Spleen (tissue), 11 donors: ENCODE measurements around the gene SIRPB2. TPM values are rescaled to one million over a fixed set of nuclear protein-coding genes. Genes with fewer than 3 reads are reported as not detected.

ENCODE experiments used
- DNase-seq: peaks from one replicate; pipeline ENCODE4 v3.0.0-alpha.2; 2020
- H3K27ac ChIP-seq, 8 donors: fragments of 200-600 bp; sonication (generic) in 7 of 8; 1 replicate in 4 of 8; 2 replicates in 4 of 8; pipeline versions ENCODE4 v1.5.0 to v1.8.0; 2016 to 2021; ENCODE audit warnings: inconsistent platforms in 4 of 8, mild to moderate bottlenecking in 4 of 8, moderate library complexity in 1 of 8
- H3K27me3 ChIP-seq, 7 donors: fragments of 200-600 bp; sonication (generic) in 6 of 7; replicated peaks in 1 of 7; 1 replicate in 4 of 7; 2 replicates in 3 of 7; pipeline versions ENCODE4 v1.5.0 to v1.8.0; 2016 to 2021; ENCODE audit warnings: inconsistent platforms in 3 of 7, mild to moderate bottlenecking in 1 of 7
- H3K36me3 ChIP-seq, 6 donors: fragments of 200-600 bp; sonication (generic) in 5 of 6; 1 replicate in 4 of 6; 2 replicates in 2 of 6; pipeline versions ENCODE4 v1.5.0 to v1.8.0; 2016 to 2021; ENCODE audit warnings: inconsistent platforms in 2 of 6
- H3K4me1 ChIP-seq, 6 donors: fragments of 200-600 bp; sonication (generic) in 5 of 6; 1 replicate in 3 of 6; 2 replicates in 3 of 6; pipeline versions ENCODE4 v1.5.0 to v1.8.0; 2016 to 2021; ENCODE audit warnings: inconsistent platforms in 3 of 6
- H3K4me3 ChIP-seq, 8 donors: fragments of 200-600 bp; sonication (generic) in 7 of 8; 1 replicate in 4 of 8; 2 replicates in 4 of 8; pipeline versions ENCODE4 v1.5.0 to v1.8.0; 2016 to 2021; ENCODE audit warnings: inconsistent platforms in 4 of 8, mild to moderate bottlenecking in 4 of 8, moderate library complexity in 2 of 8
- H3K9me3 ChIP-seq, 8 donors: fragments of 200-600 bp; sonication (generic) in 7 of 8; 1 replicate in 4 of 8; 2 replicates in 4 of 8; pipeline versions ENCODE4 v1.5.0 to v1.8.0; 2016 to 2021; ENCODE audit warnings: inconsistent platforms in 4 of 8
- CTCF ChIP-seq, 11 experiments: fragments of 200-600 bp in 7 of 11; fragments of 450-650 bp in 4 of 11; sonication (generic) in 4 of 11; IDR thresholded peaks in 8 of 11; conservative IDR thresholded peaks in 3 of 11; 1 replicate in 7 of 11; 2 replicates in 4 of 11; pipeline versions ENCODE4 v1.4.0 to v1.8.0; 2016 to 2021; ENCODE audit warnings: antibody characterized with exemption in 11 of 11, inconsistent platforms in 4 of 11, mild to moderate bottlenecking in 1 of 11
- POLR2A ChIP-seq, 3 donors: fragments of 450-650 bp; IDR thresholded peaks; one replicate each; pipeline ENCODE4 v1.5.1; 2017; ENCODE audit warnings: antibody characterized with exemption in 3 of 3, mild to moderate bottlenecking in 1 of 3
- POLR2AphosphoS5 ChIP-seq, 3 donors: sonication (generic); formaldehyde crosslinking; IDR thresholded peaks; one replicate each; pipeline ENCODE4 v1.5.1; 2017; ENCODE audit warnings: antibody characterized with exemption in 3 of 3
- WGBS, 5 donors: extraction: QIAGEN DNeasy Blood & Tissue Kit in 3 of 5; methylation state at CpG; one replicate each; pipeline versions ENCODE4 v1.1.5 to v1.1.7; 2013 to 2018; 5-methylcytosine and 5-hydroxymethylcytosine counted together
- intact Hi-C: fragments of 100-400 bp; cut with DNase I; formaldehyde crosslinking; loops from one replicate; pipeline ENCODE4 v1.15.0; 2023; ENCODE audit warnings: low total_unique reads
- polyA plus RNA-seq, 3 donors: library from polyadenylated mRNA; stranded (reverse); fragments of 200-250 nt; gene quantifications; one replicate each; pipeline ENCODE4 v1.2.1, GENCODE V29; 2013
- total RNA-seq, 7 donors: library from RNA; depleted of rRNA in 3 of 7; stranded (reverse); fragments of >200 nt in 3 of 7; fragmentation: NEBNext Ultra II Directional in 4 of 7; extraction: Animal tissue kit (Norgen Biotek cat#: 25700) in 4 of 7; gene quantifications; one replicate each; pipeline versions ENCODE4 v1.1.0 to v1.2.1, GENCODE V29; 2016 to 2021
- donor health status: healthy with polysubstance abuse.
- donor health status: DM: no; HTN: no; CAD: no; lungs with moderate emphysema.
- donor health status: DM: no; HTN: no; CAD: no.
- donor health status: Bipolar disorder and iron deficiency.
- donor health status: healthy.
- donor health status: DM: no; HTN: no; CAD: no.
- donor health status: DM: yes; HTN: yes; CAD: no.

Gene SIRPB2
- total and polyA plus RNA-seq, 10 donors = 2.1 to 92.2 (median 31.4) TPM

GRCh38 chr20:1505361-1505760 is 14.1 kb upstream of the SIRPB2 start:
- peaks cover 0 to 11% (median 6%) of the 10 kb centered on the region in 6 donors for H3K4me1 ChIP-seq
- no peak overlapping the region for H3K27ac ChIP-seq
- H3K27me3 ChIP-seq = peaks cover 0 to 23% (median 0%) of the 10 kb centered on the region in 7 donors
- DNase-seq = no peak
- WGBS, 5 donors = 71 to 97% (median 84%) methylated on average over 3 of the region's 3 CpGs
- TF ChIP-seq POLR2AphosphoS5 (IDR thresholded peaks at IDR 0.05) = no peak
- TF ChIP-seq CTCF (IDR thresholded peaks at IDR 0.05 in 8 of 11, conservative IDR thresholded peaks at IDR 0.05 in 3 of 11) = no peak
- no peak for TF ChIP-seq POLR2A (IDR thresholded peaks at IDR 0.05)
- H3K36me3 ChIP-seq = no peaks in the 10 kb centered on the region
- intact Hi-C loops = no loop called here
- no peak overlapping the region for H3K4me3 ChIP-seq
- peaks cover 0 to 5% (median 0%) of the 10 kb centered on the region in 8 donors for H3K9me3 ChIP-seq

GRCh38 chr20:1503564-1504227 is 12.5 kb upstream of the SIRPB2 start:
- TF ChIP-seq CTCF (IDR thresholded peaks at IDR 0.05 in 8 of 11, conservative IDR thresholded peaks at IDR 0.05 in 3 of 11) (peak; percentile 92 to 99 (median 98)), POLR2AphosphoS5 (IDR thresholded peaks at IDR 0.05) (peak in 1 of 3 donors; percentile 80), POLR2A (IDR thresholded peaks at IDR 0.05) (no peak)
- 2 to 4% (median 2%) methylated on average over 8 of the region's 8 CpGs for WGBS, 5 donors
- Histone ChIP-seq H3K4me3 (no peak overlapping the region), H3K9me3 (peaks cover 0 to 5% (median 0%) of the 10 kb centered on the region in 8 donors), H3K36me3 (no peaks in the 10 kb centered on the region), H3K27ac (no peak overlapping the region), H3K27me3 (peaks cover 0 to 39% (median 0%) of the 10 kb centered on the region in 7 donors), H3K4me1 (peaks cover 0 to 11% (median 6%) of the 10 kb centered on the region in 6 donors)
- peak; percentile 87 for DNase-seq
- intact Hi-C loops = no loop called here

GRCh38 chr20:1500496-1500895 is 9.3 kb upstream of the SIRPB2 start:
- no peak overlapping the region for H3K4me3 ChIP-seq
- no peak overlapping the region for H3K27ac ChIP-seq
- peaks cover 0 to 39% (median 0%) of the 10 kb centered on the region in 7 donors for H3K27me3 ChIP-seq
- H3K4me1 ChIP-seq = peaks cover 0 to 11% (median 6%) of the 10 kb centered on the region in 6 donors
- WGBS, 5 donors = 42 to 58% (median 50%) methylated on average over 3 of the region's 3 CpGs
- H3K9me3 ChIP-seq = peaks cover 0 to 5% (median 0%) of the 10 kb centered on the region in 8 donors
- TF ChIP-seq CTCF (IDR thresholded peaks at IDR 0.05 in 8 of 11, conservative IDR thresholded peaks at IDR 0.05 in 3 of 11) (no peak), POLR2AphosphoS5 (IDR thresholded peaks at IDR 0.05) (no peak), POLR2A (IDR thresholded peaks at IDR 0.05) (no peak)
- no peaks in the 10 kb centered on the region for H3K36me3 ChIP-seq
- intact Hi-C loops = no loop called here
- no peak for DNase-seq
